Kidney (tissue), 14 donors: ENCODE measurements around the gene TYMP. TPM values are rescaled to one million over a fixed set of nuclear protein-coding genes. Genes with fewer than 3 reads are reported as not detected.

Experiments
- DNase-seq, 5 donors: peaks; one replicate each; pipeline ENCODE4 v3.0.0-alpha.2; 2013 to 2020
- FAIRE-seq: peaks from 2 replicates; lab custom pipeline; 2012; peaks lifted over from hg19 to GRCh38; lab: Jason Lieb, UNC
- H3K27ac ChIP-seq, 2 donors: one replicate each; pipeline ENCODE4 v1.7.0; 2013; ENCODE audit warnings: low read depth in 2 of 2, low read length in 2 of 2, inconsistent platforms in 1 of 2
- H3K27me3 ChIP-seq: one replicate; pipeline ENCODE4 v1.7.1; 2013; ENCODE audit warnings: low read length, inconsistent platforms; ENCODE audit not compliant: control insufficient read depth, insufficient read depth
- H3K36me3 ChIP-seq, 3 donors: one replicate each; pipeline versions ENCODE4 v1.7.0 to v1.7.1; 2013; ENCODE audit warnings: low read length in 3 of 3, control low read depth in 1 of 3, inconsistent platforms in 1 of 3; ENCODE audit not compliant: insufficient read depth in 3 of 3, control insufficient read depth in 2 of 3
- H3K4me1 ChIP-seq, 3 donors: one replicate each; pipeline versions ENCODE4 v1.7.0 to v1.7.1; 2013; ENCODE audit warnings: low read length in 3 of 3, inconsistent platforms in 1 of 3, low read depth in 1 of 3; ENCODE audit not compliant: control insufficient read depth in 2 of 3, insufficient read depth in 2 of 3
- H3K4me3 ChIP-seq, 3 donors: one replicate each; pipeline versions ENCODE4 v1.7.0 to v1.8.1; 2013; ENCODE audit warnings: low read length in 3 of 3, control low read depth in 1 of 3, inconsistent platforms in 1 of 3
- H3K9ac ChIP-seq, 3 donors: one replicate each; pipeline versions ENCODE4 v1.7.0 to v1.7.1; 2013; ENCODE audit warnings: low read length in 3 of 3, control low read depth in 1 of 3, inconsistent platforms in 1 of 3
- H3K9me3 ChIP-seq, 3 donors: one replicate each; pipeline versions ENCODE4 v1.7.0 to v1.7.1; 2013; ENCODE audit warnings: low read length in 3 of 3, control low read depth in 1 of 3, inconsistent platforms in 1 of 3; ENCODE audit not compliant: control insufficient read depth in 2 of 3, insufficient read depth in 1 of 3
- CTCF ChIP-seq: IDR thresholded peaks from 3 replicates; pipeline ENCODE4 v1.5.1; 2012; ENCODE audit warnings: mild to moderate bottlenecking, moderate library complexity, borderline replicate concordance; ENCODE audit not compliant: insufficient read depth; ENCODE audit errors: extremely low read depth
- intact Hi-C: fragments of 100-400 bp; cut with DNase I; formaldehyde crosslinking; loops from one replicate; pipeline ENCODE4 v1.11.1; 2022
- polyA plus RNA-seq: library from polyadenylated mRNA; stranded (reverse); fragments of 350-450 nt; fragmentation: Illumina TruSeq; extraction: RNeasy Lipid Tissue Mini Kit (QIAGEN cat#74804); gene quantifications from one replicate; pipeline ENCODE4 v1.2.3, GENCODE V29; 2014; ENCODE audit warnings: low read depth, low replicate concordance; ENCODE audit not compliant: insufficient read depth
- total RNA-seq: library from RNA; stranded (reverse); fragmentation: NEBNext Ultra II Directional; extraction: Animal tissue kit (Norgen Biotek cat#: 25700); gene quantifications from one replicate; pipeline ENCODE4 v1.2.1, GENCODE V29; 2021
- donor health status: control.
- donor health status: control.
- donor health status: control.
- donor health status: control.
- donor health status: control.
- donor health status: DM: yes; HTN: yes; CAD: no.
- donor health status: Normal renal cell carcinoma (clear cell type).

TYMP gene
- total and polyA plus RNA-seq, 2 donors from 2014 or later, result 22.2 to 163 TPM

- no peak for TF ChIP-seq CTCF
- intact Hi-C loops, result no loop called here
- H3K4me1 ChIP-seq, result peaks cover 0 to 8% (median 0%) of the 10 kb centered on the region in 3 donors
- no peak overlapping the region for H3K9ac ChIP-seq
- DNase-seq, result peak in 2 of 5 donors; percentile 38 to 41
- no peaks in the 10 kb centered on the region for H3K9me3 ChIP-seq
- no peak overlapping the region for H3K4me3 ChIP-seq
- FAIRE-seq, result no peak
- peaks cover 7% of the 10 kb centered on the region for H3K27me3 ChIP-seq
- no peak overlapping the region for H3K27ac ChIP-seq
- no peaks in the 10 kb centered on the region for H3K36me3 ChIP-seq
These were observed 3.3 kb upstream of the TYMP start for GRCh38 chr22:50532824-50533796.

GRCh38 chr22:50531962-50532674 lies 2.3 kb upstream of the TYMP start:
- Histone ChIP-seq H3K27me3 (peaks cover 7% of the 10 kb centered on the region), H3K9me3 (no peaks in the 10 kb centered on the region), H3K4me1 (peaks cover 0 to 12% (median 0%) of the 10 kb centered on the region in 3 donors), H3K36me3 (no peaks in the 10 kb centered on the region), H3K27ac (peak overlapping the region; percentile 87 to 96), H3K9ac (peak overlapping the region in 2 of 3 donors; percentile 46 to 48), H3K4me3 (peak overlapping the region in 1 of 3 donors; percentile 56)
- DNase-seq, result peak; percentile 64 to 94 (median 80)
- no peak for TF ChIP-seq CTCF
- no peak for FAIRE-seq
- intact Hi-C loops, result no loop called here

- no peak for FAIRE-seq
- DNase-seq, result peak in 2 of 5 donors; percentile 69 to 92
- Histone ChIP-seq H3K36me3 (no peaks in the 10 kb centered on the region), H3K9me3 (no peaks in the 10 kb centered on the region), H3K9ac (peak overlapping the region in 2 of 3 donors; percentile 46 to 69), H3K27me3 (peaks cover 7% of the 10 kb centered on the region), H3K4me3 (peak overlapping the region in 2 of 3 donors; percentile 50 to 56), H3K4me1 (peaks cover 0 to 17% (median 0%) of the 10 kb centered on the region in 3 donors), H3K27ac (peak overlapping the region; percentile 87 to 96)
- intact Hi-C loops, result no loop called here
- TF ChIP-seq CTCF, result no peak
These were observed 1.7 kb upstream of the TYMP start for GRCh38 chr22:50531546-50531961.
